Stimulated activated CD4-positive, alpha-beta T cell treated with anti-CD3 and anti-CD28 coated beads, Interleukin-12 subunit alpha, Interleukin-12 subunit beta, amount 100 ng/mL, for 24 hours (primary cell): ENCODE measurements around the gene IL11.
A peak's percentile ranks its signal among the peaks of the same experiment; 100 is the strongest.
"Not testable (repeated sequence)": the region's sequence is repeated elsewhere in the genome, so short reads cannot be mapped to it uniquely, and the experiment has no call there.

Experiments
- DNase-seq, 2 experiments: peaks; one replicate each; pipeline ENCODE4 v3.0.0-alpha.2; 2020; ENCODE audit warnings: low read depth in 2 of 2

IL11 gene

GRCh38 chr19:55370305-55370988 lies at the start of gene IL11:
Gene IL11 (minus strand): TSS chr19:55370463. CDS start chr19:55370310, 153 bp downstream.
- DNase-seq: no peak

- no peak for DNase-seq
Measured at GRCh38 chr19:55419624-55420236, 49.5 kb upstream of the IL11 start.

- no peak for DNase-seq
Measured at GRCh38 chr19:55419103-55419502, 48.8 kb upstream of the IL11 start.

GRCh38 chr19:55418185-55418584 lies 47.9 kb upstream of the IL11 start:
- DNase-seq: peak in 1 of 2 experiments; percentile 34

- no peak for DNase-seq
Measured at GRCh38 chr19:55410168-55410567, 39.9 kb upstream of the IL11 start.

GRCh38 chr19:55409179-55409578 lies 38.9 kb upstream of the IL11 start:
- DNase-seq: not testable (repeated sequence)

- DNase-seq: no peak
Measured at GRCh38 chr19:55408533-55408872, 38.2 kb upstream of the IL11 start.

- peak; percentile 91 to 94 for DNase-seq
Measured at GRCh38 chr19:55407800-55408532, 37.7 kb upstream of the IL11 start.

GRCh38 chr19:55407550-55407799 lies 37.2 kb upstream of the IL11 start, which contains the start of gene UBE2S:
Gene UBE2S (minus strand): TSS chr19:55407788. CDS start chr19:55407589, 199 bp downstream.
- not testable (repeated sequence) for DNase-seq

- no peak for DNase-seq
Measured at GRCh38 chr19:55406826-55407549, 36.7 kb upstream of the IL11 start.

- DNase-seq: no peak
Measured at GRCh38 chr19:55406091-55406825, 36.0 kb upstream of the IL11 start.

- no peak for DNase-seq
Measured at GRCh38 chr19:55405638-55406037, 35.4 kb upstream of the IL11 start.

- no peak for DNase-seq
Measured at GRCh38 chr19:55402509-55402908, 32.2 kb upstream of the IL11 start.

GRCh38 chr19:55401390-55401789 lies 31.1 kb upstream of the IL11 start:
- DNase-seq: not testable (repeated sequence)

- DNase-seq: no peak
Measured at GRCh38 chr19:55400281-55401087, 30.2 kb upstream of the IL11 start.

- DNase-seq: no peak
Measured at GRCh38 chr19:55398200-55398925, 28.1 kb upstream of the IL11 start.

- no peak for DNase-seq
Measured at GRCh38 chr19:55392820-55393761, 22.8 kb upstream of the IL11 start.

GRCh38 chr19:55391702-55392615 lies 21.7 kb upstream of the IL11 start:
- no peak for DNase-seq
